Prostate gland (tissue), 2 donors: ENCODE results near the gene CALR.
"Not testable (repeated sequence)": the region's sequence is repeated elsewhere in the genome, so short reads cannot be mapped to it uniquely, and the experiment has no call there.

Experiments used
- POLR2AphosphoS5 ChIP-seq: sonication (generic); formaldehyde crosslinking; IDR thresholded peaks from one replicate; pipeline ENCODE4 v1.6.1; 2017; ENCODE audit warnings: antibody characterized with exemption
- TF ChIP-seq, protein P1 (sequence below), 4 experiments: fragments of 200-600 bp in 2 of 4; fragments of 450-650 bp in 2 of 4; sonication (generic) in 2 of 4; IDR thresholded peaks; 1 replicate in 3 of 4; 2 replicates in 1 of 4; pipeline ENCODE4 v1.5.1; 2016 to 2019; ENCODE audit warnings: antibody characterized with exemption in 4 of 4, mild to moderate bottlenecking in 2 of 4, moderate library complexity in 2 of 4

DNA sequence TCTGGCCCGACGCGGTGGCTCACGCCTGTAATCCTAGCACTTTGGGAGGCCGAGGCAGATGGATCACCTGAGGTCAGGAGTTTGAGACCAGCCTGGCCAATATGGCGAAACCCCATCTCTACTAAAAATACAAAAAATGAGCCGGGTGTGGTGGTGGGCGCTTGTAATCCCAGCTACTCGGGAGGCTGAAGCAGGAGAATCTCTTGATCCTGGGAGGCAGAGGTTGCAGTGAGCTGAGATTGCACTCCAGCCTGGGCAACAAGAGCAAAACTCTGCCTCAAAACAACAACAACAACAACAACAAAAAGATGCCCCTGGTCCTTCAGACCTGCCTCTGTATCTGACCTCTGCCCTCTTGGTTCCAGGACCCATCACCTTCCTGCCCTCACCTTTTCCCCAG, 17.2 kb downstream of the CALR start:
- TF ChIP-seq POLR2AphosphoS5, result not testable (repeated sequence)
- TF ChIP-seq, protein P1, sequence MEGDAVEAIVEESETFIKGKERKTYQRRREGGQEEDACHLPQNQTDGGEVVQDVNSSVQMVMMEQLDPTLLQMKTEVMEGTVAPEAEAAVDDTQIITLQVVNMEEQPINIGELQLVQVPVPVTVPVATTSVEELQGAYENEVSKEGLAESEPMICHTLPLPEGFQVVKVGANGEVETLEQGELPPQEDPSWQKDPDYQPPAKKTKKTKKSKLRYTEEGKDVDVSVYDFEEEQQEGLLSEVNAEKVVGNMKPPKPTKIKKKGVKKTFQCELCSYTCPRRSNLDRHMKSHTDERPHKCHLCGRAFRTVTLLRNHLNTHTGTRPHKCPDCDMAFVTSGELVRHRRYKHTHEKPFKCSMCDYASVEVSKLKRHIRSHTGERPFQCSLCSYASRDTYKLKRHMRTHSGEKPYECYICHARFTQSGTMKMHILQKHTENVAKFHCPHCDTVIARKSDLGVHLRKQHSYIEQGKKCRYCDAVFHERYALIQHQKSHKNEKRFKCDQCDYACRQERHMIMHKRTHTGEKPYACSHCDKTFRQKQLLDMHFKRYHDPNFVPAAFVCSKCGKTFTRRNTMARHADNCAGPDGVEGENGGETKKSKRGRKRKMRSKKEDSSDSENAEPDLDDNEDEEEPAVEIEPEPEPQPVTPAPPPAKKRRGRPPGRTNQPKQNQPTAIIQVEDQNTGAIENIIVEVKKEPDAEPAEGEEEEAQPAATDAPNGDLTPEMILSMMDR (IDR thresholded peaks at IDR 0.05), result not testable (repeated sequence)
